SK-N-SH (cell line): Measurements from ENCODE around the gene DNPEP. TPM values are rescaled to one million over a fixed set of nuclear protein-coding genes. Genes with fewer than 3 reads are reported as not detected.
A peak's percentile ranks its signal among the peaks of the same experiment; 100 is the strongest.

Experiments
- CTCF ChIA-PET: fragments of 300-600, 350-600 bp; formaldehyde crosslinking; extraction: SDS; loops from one replicate; lab custom pipeline; 2021; lab: Yijun Ruan, JAX
- POLR2A ChIA-PET: fragments of 350-600 bp; sonication (Branson Sonifier 250); formaldehyde crosslinking; extraction: SDS; loops from one replicate; lab custom pipeline; 2020; ENCODE audit warnings: antibody characterized with exemption, inconsistent platforms; lab: Yijun Ruan, JAX
- DNase-seq: peaks from one replicate; pipeline ENCODE4 v3.0.0; 2012
- H2AFZ ChIP-seq: fragments of 200-600 bp; sonication (generic); 2 replicates; pipeline ENCODE4 v1.8.1; 2016; ENCODE audit warnings: antibody characterized with exemption, mild to moderate bottlenecking, low read depth
- H3F3A ChIP-seq: fragments of 200-600 bp; sonication (generic); replicated peaks from 2 replicates; pipeline ENCODE3; 2016; ENCODE audit warnings: antibody characterized with exemption, mild to moderate bottlenecking; ENCODE audit not compliant: insufficient read depth
- H3K27ac ChIP-seq, 2 experiments: fragments of 200-500 bp in 1 of 2; fragments of 200-600 bp in 1 of 2; sonication (Bioruptor generic) in 1 of 2; sonication (generic), shearing (Covaris generic) in 1 of 2; 2 replicates each; pipeline versions ENCODE4 v1.5.1 to v1.6.1; 2014 to 2016; ENCODE audit warnings: low read depth in 2 of 2, inconsistent platforms in 1 of 2, low read length in 1 of 2, mild to moderate bottlenecking in 1 of 2, mixed read lengths in 1 of 2
- H3K27me3 ChIP-seq: fragments of 200-600 bp; sonication (generic), shearing (Covaris generic); 2 replicates; pipeline ENCODE4 v1.6.1; 2016; ENCODE audit warnings: mixed run types; ENCODE audit not compliant: insufficient read depth
- H3K36me3 ChIP-seq, 2 experiments: fragments of 200-500 bp in 1 of 2; fragments of 200-600 bp in 1 of 2; sonication (Bioruptor generic) in 1 of 2; sonication (generic) in 1 of 2; replicated peaks in 1 of 2; 2 replicates each; pipeline versions ENCODE3 to v1.5.1; 2014 to 2016; ENCODE audit warnings: low read length in 1 of 2, mild to moderate bottlenecking in 1 of 2; ENCODE audit not compliant: insufficient read depth in 2 of 2, control insufficient read depth in 1 of 2
- H3K4me1 ChIP-seq, 2 experiments: fragments of 200-500 bp in 1 of 2; fragments of 200-600 bp in 1 of 2; sonication (Bioruptor generic) in 1 of 2; sonication (generic), shearing (Covaris generic) in 1 of 2; 2 replicates each; pipeline versions ENCODE4 v1.5.1 to v1.6.1; 2014 to 2016; ENCODE audit warnings: low read depth in 1 of 2, low read length in 1 of 2, mixed run types in 1 of 2; ENCODE audit not compliant: insufficient read depth in 2 of 2, control insufficient read depth in 1 of 2
- H3K4me2 ChIP-seq: fragments of 200-600 bp; sonication (generic), shearing (Covaris generic); 2 replicates; pipeline ENCODE4 v1.6.1; 2017; ENCODE audit warnings: mixed run types
- H3K4me3 ChIP-seq, 2 experiments: fragments of 200-500 bp in 1 of 2; fragments of 200-600 bp in 1 of 2; sonication (Bioruptor generic) in 1 of 2; sonication (generic), shearing (Covaris generic) in 1 of 2; 2 replicates each; pipeline versions ENCODE4 v1.5.1 to v1.8.1; 2014 to 2016; ENCODE audit warnings: low read depth in 2 of 2, inconsistent platforms in 1 of 2, low read length in 1 of 2, mild to moderate bottlenecking in 1 of 2, mixed read lengths in 1 of 2, moderate library complexity in 1 of 2
- H3K79me2 ChIP-seq: fragments of 200-600 bp; sonication (generic); 2 replicates; pipeline ENCODE4 v1.8.1; 2017; ENCODE audit warnings: mild to moderate bottlenecking; ENCODE audit not compliant: insufficient read depth
- H3K9ac ChIP-seq: fragments of 200-600 bp; sonication (generic); 2 replicates; pipeline ENCODE4 v1.6.1; 2017; ENCODE audit warnings: mixed run types
- H3K9me2 ChIP-seq: fragments of 200-600 bp; sonication (generic); 2 replicates; pipeline ENCODE4 v1.6.1; 2017; ENCODE audit warnings: mixed run types
- H3K9me3 ChIP-seq: fragments of 200-600 bp; sonication (generic); 2 replicates; pipeline ENCODE4 v1.6.1; 2017; ENCODE audit warnings: mixed run types, mild to moderate bottlenecking, moderate library complexity
- H4K20me1 ChIP-seq: fragments of 200-600 bp; sonication (generic); 2 replicates; pipeline ENCODE4 v1.6.1; 2017; ENCODE audit warnings: mild to moderate bottlenecking, mixed run types; ENCODE audit not compliant: insufficient read depth
- ELF1 ChIP-seq: IDR thresholded peaks from 2 replicates; pipeline ENCODE4 v1.4.0; 2012
- EP300 ChIP-seq, 2 experiments: IDR thresholded peaks; 2 replicates each; pipeline versions ENCODE4 v1.4.0 to v1.6.1; 2012; ENCODE audit warnings: borderline replicate concordance in 1 of 2, low read depth in 1 of 2, low read length in 1 of 2
- FOSL2 ChIP-seq: IDR thresholded peaks from 2 replicates; pipeline ENCODE4 v1.4.0; 2012; ENCODE audit warnings: low read depth, mild to moderate bottlenecking, moderate library complexity, borderline replicate concordance
- GATA2 ChIP-seq: sonication (generic); formaldehyde crosslinking; IDR thresholded peaks from 2 replicates; pipeline ENCODE4 v1.5.0; 2020; ENCODE audit warnings: mild to moderate bottlenecking, missing genetic modification reagents
- IRF3 ChIP-seq: fragments of 150-350 bp; IDR thresholded peaks from 2 replicates; pipeline ENCODE4 v1.6.1; 2016; ENCODE audit warnings: mild to moderate bottlenecking, low read depth, low read length
- MEF2A ChIP-seq: IDR thresholded peaks from 2 replicates; pipeline ENCODE4 v1.4.0; 2012; ENCODE audit warnings: low read depth, borderline replicate concordance
- MXI1 ChIP-seq: IDR thresholded peaks from 2 replicates; pipeline ENCODE4 v1.6.1; 2012; ENCODE audit warnings: mild to moderate bottlenecking, low read depth, low read length, improper control_type of control experiment
- NRF1 ChIP-seq: IDR thresholded peaks from 2 replicates; pipeline ENCODE4 v1.6.1; 2012; ENCODE audit warnings: low read depth, mild to moderate bottlenecking, low read length
- RCOR1 ChIP-seq: fragments of 150-350 bp; IDR thresholded peaks from 2 replicates; pipeline ENCODE4 v1.6.1; 2017; ENCODE audit warnings: antibody characterized with exemption, low read length
- SIN3A ChIP-seq: IDR thresholded peaks from 2 replicates; pipeline ENCODE4 v1.6.1; 2012; ENCODE audit warnings: low read depth, mild to moderate bottlenecking, low read length, moderate library complexity, borderline replicate concordance
- TCF12 ChIP-seq: IDR thresholded peaks from 2 replicates; pipeline ENCODE4 v1.4.0; 2012
- TEAD4 ChIP-seq: IDR thresholded peaks from 2 replicates; pipeline ENCODE4 v1.4.0; 2012; ENCODE audit warnings: mild to moderate bottlenecking, borderline replicate concordance; ENCODE audit not compliant: insufficient read depth
- USF2 ChIP-seq: fragments of 150-350 bp; IDR thresholded peaks from 2 replicates; pipeline ENCODE4 v1.6.1; 2017; ENCODE audit warnings: antibody characterized with exemption, low read length, low read depth, borderline replicate concordance
- ZBTB33 ChIP-seq: IDR thresholded peaks from 2 replicates; pipeline ENCODE4 v1.4.0; 2012; ENCODE audit warnings: low read depth, borderline replicate concordance
- WGBS: methylation state at CpG from one replicate; pipeline ENCODE4 v1.1.6; 2017; ENCODE audit warnings: low lambda C conversion rate; 5-methylcytosine and 5-hydroxymethylcytosine counted together
- polyA plus RNA-seq, 3 experiments: library from polyadenylated mRNA; depleted of rRNA; stranded (reverse); fragments of >200 nt; gene quantifications; 2 replicates each; pipeline ENCODE4 v1.2.3, GENCODE V29; 2012
- TF ChIP-seq, protein P1 (sequence below): IDR thresholded peaks from 2 replicates; pipeline ENCODE4 v1.4.0; 2012; ENCODE audit warnings: low read depth

Gene DNPEP
- polyA plus RNA-seq, 1 of the 3 experiments (the other 2 are of a cell fraction): 80.7 TPM

- no peaks in the 10 kb centered on the region for H4K20me1 ChIP-seq
- peaks cover 2 to 22% of the 10 kb centered on the region in 2 experiments; a peak in 2 of 4 replicates for H3K4me1 ChIP-seq
- no peak overlapping the region for H3K4me2 ChIP-seq
- H3K36me3 ChIP-seq: no peaks in the 10 kb centered on the region
- H3K9me2 ChIP-seq: no peaks in the 10 kb centered on the region
- no peaks in the 10 kb centered on the region for H3K9me3 ChIP-seq
- H3K79me2 ChIP-seq: no peaks in the 10 kb centered on the region
- H3K9ac ChIP-seq: no peak overlapping the region
- ChIA-PET POLR2A (no interaction called here), CTCF (interaction anchor here (0.6 to 10.1 kb wide), 9 partner anchors 9 to 160 kb away, joined by 3 to 256 read pairs (median 6); partner anchors contain the start of genes DES and DNPEP)
- no peak overlapping the region for H2AFZ ChIP-seq
- H3F3A ChIP-seq: no peaks in the 10 kb centered on the region
- peak; percentile 58 for DNase-seq
- TF ChIP-seq IRF3: no peak
- TF ChIP-seq MEF2A: no peak
- TF ChIP-seq TCF12: no peak
- TF ChIP-seq MXI1: no peak
- no peak for TF ChIP-seq EP300 (IDR thresholded peaks at IDR 0.05; ENCODE audit: borderline replicate concordance in 1 of 2, low read depth in 1 of 2, low read length in 1 of 2)
- 0 out of 2 replicates have a peak, but pooled peaks have one; percentile 19 for TF ChIP-seq RCOR1
- TF ChIP-seq, protein P1, sequence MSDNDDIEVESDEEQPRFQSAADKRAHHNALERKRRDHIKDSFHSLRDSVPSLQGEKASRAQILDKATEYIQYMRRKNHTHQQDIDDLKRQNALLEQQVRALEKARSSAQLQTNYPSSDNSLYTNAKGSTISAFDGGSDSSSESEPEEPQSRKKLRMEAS: no peak
- TF ChIP-seq GATA2: peak; percentile 46; the same call in 1 of the 2 replicates
- TF ChIP-seq USF2: no peak
- no peak overlapping the region for H3K27ac ChIP-seq
- H3K27me3 ChIP-seq: no peaks in the 10 kb centered on the region
- WGBS: 46% methylated on average over 5 of the region's 6 CpGs
- no peak overlapping the region for H3K4me3 ChIP-seq
Measured at GRCh38 chr2:219400562-219400961, 12.8 kb upstream of the DNPEP start.

DNA sequence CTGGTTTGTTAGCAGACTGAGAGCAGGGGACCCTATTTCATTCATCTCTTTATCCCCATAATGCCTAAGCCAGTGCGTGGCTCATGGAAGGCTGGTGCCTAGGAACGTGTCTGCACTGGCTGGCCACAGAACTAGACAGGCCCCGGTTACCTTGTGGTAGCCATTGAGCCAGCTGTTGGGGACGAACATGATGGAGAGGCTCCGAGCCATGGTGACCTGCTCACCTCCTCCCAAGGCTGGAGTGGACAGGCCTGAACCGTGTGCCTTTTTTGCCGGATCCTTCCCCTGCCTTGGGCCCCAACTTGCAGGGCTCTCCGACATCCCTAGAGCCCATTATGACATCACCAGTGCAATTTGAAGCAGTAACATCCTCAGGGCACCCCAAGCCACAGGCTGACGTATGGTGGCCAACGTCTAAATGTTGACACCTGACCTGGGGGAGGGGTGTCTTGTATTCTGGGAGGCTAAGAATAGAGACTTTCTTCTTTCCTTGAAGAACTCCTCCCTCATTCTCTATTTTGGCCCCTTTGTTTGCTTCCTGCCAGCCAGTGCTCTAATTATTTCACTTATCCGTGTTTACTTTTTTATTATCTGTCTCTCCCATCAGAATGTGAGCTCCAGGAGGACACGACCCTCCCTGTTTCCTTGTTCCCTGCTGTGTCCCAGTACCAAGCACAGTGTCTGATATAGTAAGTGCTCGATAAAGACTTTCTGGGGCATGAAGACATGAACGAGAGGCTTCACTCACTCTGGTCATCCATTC, 12.2 kb upstream of the DNPEP start:
- Histone ChIP-seq H2AFZ (no peak overlapping the region), H3K4me2 (no peak overlapping the region), H3K9me3 (no peaks in the 10 kb centered on the region), H3K27me3 (no peaks in the 10 kb centered on the region), H3K9me2 (no peaks in the 10 kb centered on the region), H3K27ac (no peak overlapping the region), H3K9ac (no peak overlapping the region), H3F3A (no peaks in the 10 kb centered on the region), H3K4me1 (peaks cover 2 to 20% of the 10 kb centered on the region in 2 experiments; a peak in 2 of 4 replicates), H3K79me2 (no peaks in the 10 kb centered on the region), H3K36me3 (no peaks in the 10 kb centered on the region), H4K20me1 (no peaks in the 10 kb centered on the region), H3K4me3 (no peak overlapping the region)
- 65% methylated on average over 9 of the region's 14 CpGs for WGBS
- POLR2A ChIA-PET: no interaction called here
- no peak for DNase-seq
- TF ChIP-seq NRF1 (no peak), ELF1 (no peak), RCOR1 (no peak), SIN3A (no peak), TCF12 (no peak), FOSL2 (no peak), GATA2 (no peak), EP300 (IDR thresholded peaks at IDR 0.05; ENCODE audit: borderline replicate concordance in 1 of 2, low read depth in 1 of 2, low read length in 1 of 2) (no peak), TEAD4 (no peak), MXI1 (no peak), ZBTB33 (no peak), USF2 (no peak)
- CTCF ChIA-PET: interaction anchor here (0.6 to 10.1 kb wide), 8 partner anchors 8 to 160 kb away, joined by 3 to 256 read pairs (median 26); partner anchors contain the start of genes DES and DNPEP
